Measurements from ENCODE around the gene METTL18.

- TF ChIP-seq ZNF274 (IDR thresholded peaks at IDR 0.05; ENCODE audit: low read depth, low read length), result no peak
- no peak for TF ChIP-seq YY1 (IDR thresholded peaks at IDR 0.05; ENCODE audit: insufficient read depth, insufficient read length)
Measured at GRCh38 chr1:169768161-169768560, 26.5 kb downstream of the METTL18 start.
